Measurements from ENCODE around the gene NTRK1. TPM values are rescaled to one million over a fixed set of nuclear protein-coding genes. Genes with fewer than 3 reads are reported as not detected.

NTRK1 gene
- total RNA-seq, 1 donor from 2014 or later, result 49.1 TPM

DNA sequence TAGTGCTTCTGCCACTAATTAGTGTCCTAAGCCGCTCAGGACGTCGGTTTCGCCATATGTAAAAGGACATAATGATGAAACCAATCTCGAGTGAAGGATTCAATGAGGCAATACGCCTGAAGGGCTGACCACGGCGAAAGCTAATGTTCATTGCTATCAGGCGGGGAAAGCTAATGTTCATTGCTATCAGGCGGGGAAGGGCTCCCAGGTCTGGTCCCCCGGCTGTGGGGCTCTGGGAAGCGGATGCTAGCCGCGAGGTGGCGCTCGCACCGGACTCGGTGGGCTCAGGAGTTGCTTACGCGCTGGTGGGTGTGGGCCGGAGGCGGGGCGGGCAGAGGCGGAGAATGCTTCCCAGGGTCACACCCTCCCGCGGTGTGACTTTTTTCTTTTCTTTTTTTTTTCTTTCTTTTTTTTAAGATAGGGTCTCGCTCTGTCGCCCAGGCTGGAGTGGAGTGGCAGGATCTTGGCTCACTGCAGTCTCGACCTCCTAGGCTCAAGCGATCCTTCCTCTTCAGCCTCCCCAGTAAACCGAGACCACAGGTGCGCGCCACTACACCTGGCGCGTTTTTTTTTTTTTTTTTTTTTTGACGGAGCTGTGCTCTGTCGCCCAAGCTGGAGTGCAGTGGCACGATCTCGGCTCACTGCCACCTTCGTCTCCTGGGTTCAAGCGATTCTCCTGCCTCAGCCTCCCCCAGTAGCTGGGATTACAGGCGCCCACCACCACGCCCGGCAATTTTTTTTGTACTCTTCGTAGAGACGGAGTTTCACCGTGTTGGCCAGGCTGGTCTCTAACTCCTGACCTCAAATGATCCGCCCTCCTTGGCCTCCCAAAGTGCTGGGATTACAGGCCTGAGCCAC lies 31.8 kb downstream of the NTRK1 start:
- intact Hi-C loops (cut with micrococcal nuclease), result loop anchor here (1.0 to 2.0 kb wide), 3 partner anchors 35 to 154 kb away; no protein-coding TSS in a partner anchor
- Mint-ChIP-seq H3K9me3 (no peaks in the 10 kb centered on the region), H3K27ac (no peak overlapping the region), H3K27me3 (ENCODE audit: insufficient read depth) (peaks cover 58% of the 10 kb centered on the region), H3K4me3 (peak overlapping the region; percentile 61), H3K36me3 (ENCODE audit: low read depth) (peaks cover 3% of the 10 kb centered on the region), H3K4me1 (ENCODE audit: low read depth) (peaks cover 8% of the 10 kb centered on the region)
- DNase-seq (ENCODE audit: low spot score), result peak; percentile 80

DNA sequence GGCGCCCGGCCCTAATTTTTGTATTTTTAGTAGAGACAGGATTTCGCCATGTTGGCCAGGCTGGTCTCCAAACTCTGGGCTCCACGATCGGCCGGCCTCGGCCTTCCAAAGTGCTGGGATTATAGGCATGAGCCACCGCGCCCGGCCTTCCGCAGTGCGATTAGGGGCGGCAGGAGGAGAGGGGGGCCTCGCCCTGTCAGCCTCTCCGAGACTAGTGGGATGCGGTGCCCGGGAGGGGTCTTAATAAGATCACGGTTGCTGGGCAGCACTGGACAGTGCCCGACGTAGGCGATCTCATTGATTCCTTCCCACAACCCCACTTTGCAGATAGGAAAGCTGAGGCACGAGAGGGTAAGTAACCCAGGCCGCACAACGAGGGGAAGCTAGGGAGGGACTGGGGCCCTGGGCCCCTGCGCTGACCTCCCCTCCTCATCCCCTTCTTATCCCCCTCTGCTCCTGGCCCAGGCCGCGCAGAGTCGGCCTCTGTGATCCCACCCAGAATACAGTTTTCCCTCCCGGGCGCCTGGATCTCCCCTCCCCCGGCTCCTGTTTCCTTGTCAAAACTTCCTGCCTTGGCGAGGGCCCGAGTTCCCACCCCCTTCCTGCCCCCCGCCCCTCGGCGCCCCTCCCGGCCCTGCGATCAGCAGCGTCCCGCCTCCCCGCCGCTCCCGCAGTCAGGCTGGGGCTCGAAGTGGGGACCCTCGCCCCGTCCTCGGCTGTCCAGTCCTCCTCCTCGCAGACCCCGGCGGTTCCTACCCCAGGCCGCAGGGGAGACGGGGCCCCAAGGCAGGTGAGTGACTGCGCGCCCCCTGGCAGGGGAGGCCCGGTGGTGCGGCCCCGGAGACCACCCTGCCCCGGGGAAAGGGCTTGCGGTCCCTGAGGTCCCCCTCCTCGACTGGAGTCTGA lies 32.6 kb downstream of the NTRK1 start, which contains the start of gene PEAR1:
Gene PEAR1, plus strand, starts transcription at position 671 of the 906 bp plus-strand sequence. CDS start 10,209 bp downstream, outside the sequence.
- Mint-ChIP-seq H3K4me1 (ENCODE audit: low read depth) (peaks cover 9% of the 10 kb centered on the region), H3K27ac (no peak within 1 kb of the TSS), H3K27me3 (ENCODE audit: insufficient read depth) (peaks cover 56% of the 10 kb centered on the region), H3K9me3 (no peaks in the 10 kb centered on the region), H3K36me3 (ENCODE audit: low read depth) (peaks cover 3% of the 10 kb centered on the region), H3K4me3 (peak within 1 kb of the TSS; percentile 61)
- DNase-seq (ENCODE audit: low spot score), result no peak
- intact Hi-C loops (cut with micrococcal nuclease), result loop anchor here (2.0 kb wide), 1 partner anchor 68 kb away; no protein-coding TSS in a partner anchor

DNA sequence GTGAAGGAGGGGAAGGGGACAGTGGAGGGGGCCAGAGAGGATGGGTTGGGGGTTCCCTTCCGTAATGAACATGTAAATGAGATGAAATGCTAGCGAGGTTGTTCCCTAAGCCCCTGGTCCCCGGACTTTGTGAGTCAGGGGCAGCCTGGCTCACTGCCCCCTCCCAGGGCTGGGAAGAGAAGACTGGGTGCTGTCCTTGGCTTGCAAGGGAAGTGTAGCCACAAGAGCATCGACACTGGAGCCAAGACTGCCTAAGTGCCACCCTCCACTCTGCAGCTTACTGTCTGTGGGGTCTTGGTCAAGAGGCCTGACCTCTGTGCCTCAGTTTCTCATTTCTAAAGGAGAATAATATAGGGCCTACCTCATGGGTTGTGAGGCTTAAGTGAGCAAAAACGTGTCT lies 33.3 kb downstream of the NTRK1 start:
- peaks cover 55% of the 10 kb centered on the region for H3K27me3 Mint-ChIP-seq (ENCODE audit: insufficient read depth)

DNA sequence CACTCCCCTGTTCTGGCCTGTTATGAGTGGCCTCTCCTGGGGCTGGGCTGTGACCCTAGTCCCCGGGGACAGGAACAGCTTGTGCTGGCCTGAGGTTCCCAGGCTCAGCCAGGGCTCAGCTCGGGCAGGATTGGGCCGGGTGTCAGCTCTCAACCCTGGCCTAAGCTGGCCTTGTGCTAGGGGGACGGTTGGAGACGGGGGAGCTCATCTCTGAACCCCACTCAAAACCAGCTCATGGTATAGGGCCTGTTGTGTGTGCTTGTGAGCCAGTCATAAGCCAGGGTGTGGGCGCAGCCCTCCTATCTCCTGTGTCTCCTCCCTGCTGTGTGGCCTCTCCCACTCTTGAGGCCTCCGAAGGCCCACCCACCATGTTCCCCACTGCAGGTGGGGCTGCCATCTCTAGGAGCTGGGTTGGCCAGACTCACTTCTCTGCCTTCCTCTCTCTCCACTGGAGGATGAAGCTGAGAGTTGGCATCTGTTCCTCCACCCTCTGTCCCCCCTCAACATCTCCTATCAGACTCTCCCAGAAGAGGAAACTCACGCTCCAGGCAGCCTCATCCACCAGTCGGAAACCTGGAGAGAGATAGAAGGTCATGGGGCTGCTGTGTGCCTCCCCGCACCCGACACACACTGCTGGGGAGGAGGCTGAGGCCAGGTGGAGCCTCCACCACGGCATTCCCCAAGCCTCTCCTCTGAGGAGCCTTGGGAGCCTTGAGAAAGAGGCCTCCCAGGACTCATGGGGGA lies 34.2 kb downstream of the NTRK1 start:
- Mint-ChIP-seq H3K27ac (no peak overlapping the region), H3K27me3 (ENCODE audit: insufficient read depth) (peaks cover 55% of the 10 kb centered on the region), H3K4me3 (no peak overlapping the region), H3K36me3 (ENCODE audit: low read depth) (no peaks in the 10 kb centered on the region), H3K9me3 (no peaks in the 10 kb centered on the region), H3K4me1 (ENCODE audit: low read depth) (peaks cover 12% of the 10 kb centered on the region)
- intact Hi-C loops (cut with micrococcal nuclease), result no loop called here
- no peak for DNase-seq (ENCODE audit: low spot score)

More for the DNA sequence above, 33.3 kb downstream of the NTRK1 start:
- Mint-ChIP-seq H3K4me1 (ENCODE audit: low read depth) (peaks cover 14% of the 10 kb centered on the region), H3K4me3 (peak overlapping the region; percentile 38), H3K27ac (no peak overlapping the region), H3K9me3 (no peaks in the 10 kb centered on the region), H3K36me3 (ENCODE audit: low read depth) (peaks cover under 1% of the 10 kb centered on the region)
- intact Hi-C loops (cut with micrococcal nuclease), result no loop called here
- no peak for DNase-seq (ENCODE audit: low spot score)

- Mint-ChIP-seq H3K4me3 (no peak overlapping the region), H3K4me1 (ENCODE audit: low read depth) (peaks cover 6% of the 10 kb centered on the region), H3K36me3 (ENCODE audit: low read depth) (no peaks in the 10 kb centered on the region), H3K27ac (no peak overlapping the region), H3K9me3 (no peaks in the 10 kb centered on the region), H3K27me3 (ENCODE audit: insufficient read depth) (peaks cover 52% of the 10 kb centered on the region)
- intact Hi-C loops (cut with micrococcal nuclease), result no loop called here
- no peak for DNase-seq (ENCODE audit: low spot score)
These were observed 34.8 kb downstream of the NTRK1 start for GRCh38 chr1:156895455-156895812.

GRCh38 chr1:156895927-156896326 lies 35.3 kb downstream of the NTRK1 start:
- H3K27me3 Mint-ChIP-seq (ENCODE audit: insufficient read depth), result peaks cover 51% of the 10 kb centered on the region
- no peak for DNase-seq (ENCODE audit: low spot score)
- H3K36me3 Mint-ChIP-seq (ENCODE audit: low read depth), result no peaks in the 10 kb centered on the region
- H3K4me1 Mint-ChIP-seq (ENCODE audit: low read depth), result peaks cover 6% of the 10 kb centered on the region
- intact Hi-C loops (cut with micrococcal nuclease), result no loop called here
- H3K4me3 Mint-ChIP-seq, result no peak overlapping the region
- H3K27ac Mint-ChIP-seq, result no peak overlapping the region
- H3K9me3 Mint-ChIP-seq, result no peaks in the 10 kb centered on the region

DNA sequence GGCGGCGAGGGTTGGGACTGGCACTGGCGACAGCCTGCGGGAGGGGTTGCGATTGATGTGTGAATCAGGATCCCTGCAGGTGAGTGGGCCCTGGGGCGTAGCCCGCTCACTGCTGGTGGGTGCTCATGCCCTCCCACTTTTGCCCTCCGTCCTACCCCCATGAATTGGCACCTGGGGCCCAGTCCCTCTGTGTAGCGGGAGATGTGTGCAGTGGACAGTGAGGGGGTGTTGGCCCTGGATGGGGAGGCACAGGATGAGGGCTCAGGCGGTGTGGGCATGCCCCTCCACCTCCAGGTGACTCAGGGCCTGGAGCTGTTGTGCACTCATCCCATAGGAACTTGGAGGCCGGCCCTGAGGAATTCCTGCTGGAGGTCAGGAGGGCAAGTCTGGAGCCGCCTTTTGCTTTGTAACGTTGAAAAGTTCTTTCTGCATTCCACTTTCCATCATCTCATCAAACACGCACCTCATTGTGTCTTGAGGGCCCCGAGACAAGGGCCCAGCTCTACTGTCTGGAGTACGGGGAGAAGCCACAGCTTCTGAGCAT lies 35.9 kb downstream of the NTRK1 start:
- no peak overlapping the region for H3K4me3 Mint-ChIP-seq
- H3K9me3 Mint-ChIP-seq, result no peaks in the 10 kb centered on the region
- no peak overlapping the region for H3K27ac Mint-ChIP-seq
- DNase-seq (ENCODE audit: low spot score), result no peak
- no peaks in the 10 kb centered on the region for H3K36me3 Mint-ChIP-seq (ENCODE audit: low read depth)
- peaks cover 45% of the 10 kb centered on the region for H3K27me3 Mint-ChIP-seq (ENCODE audit: insufficient read depth)
- H3K4me1 Mint-ChIP-seq (ENCODE audit: low read depth), result peaks cover 6% of the 10 kb centered on the region
- intact Hi-C loops (cut with micrococcal nuclease), result no loop called here

- H3K4me1 Mint-ChIP-seq (ENCODE audit: low read depth), result peaks cover 6% of the 10 kb centered on the region
- no peaks in the 10 kb centered on the region for H3K9me3 Mint-ChIP-seq
These were observed 36.6 kb downstream of the NTRK1 start for GRCh38 chr1:156897078-156897825.

GRCh38 chr1:156898161-156898566 lies 37.5 kb downstream of the NTRK1 start:
- Mint-ChIP-seq H3K4me3 (no peak overlapping the region), H3K36me3 (ENCODE audit: low read depth) (no peaks in the 10 kb centered on the region), H3K9me3 (no peaks in the 10 kb centered on the region), H3K4me1 (ENCODE audit: low read depth) (peaks cover 6% of the 10 kb centered on the region), H3K27me3 (ENCODE audit: insufficient read depth) (peaks cover 33% of the 10 kb centered on the region), H3K27ac (no peak overlapping the region)
- DNase-seq (ENCODE audit: low spot score), result no peak
- intact Hi-C loops (cut with micrococcal nuclease), result no loop called here

More at GRCh38 chr1:156897078-156897825, 36.6 kb downstream of the NTRK1 start:
- no peak for DNase-seq (ENCODE audit: low spot score)
- H3K36me3 Mint-ChIP-seq (ENCODE audit: low read depth), result no peaks in the 10 kb centered on the region
- intact Hi-C loops (cut with micrococcal nuclease), result no loop called here
- peaks cover 38% of the 10 kb centered on the region for H3K27me3 Mint-ChIP-seq (ENCODE audit: insufficient read depth)
- no peak overlapping the region for H3K27ac Mint-ChIP-seq
- H3K4me3 Mint-ChIP-seq, result no peak overlapping the region

GRCh38 chr1:156898971-156899664 lies 38.5 kb downstream of the NTRK1 start:
- intact Hi-C loops (cut with micrococcal nuclease), result no loop called here
- no peak overlapping the region for H3K4me3 Mint-ChIP-seq
- peaks cover 6% of the 10 kb centered on the region for H3K4me1 Mint-ChIP-seq (ENCODE audit: low read depth)
- H3K36me3 Mint-ChIP-seq (ENCODE audit: low read depth), result no peaks in the 10 kb centered on the region
- no peaks in the 10 kb centered on the region for H3K9me3 Mint-ChIP-seq
- DNase-seq (ENCODE audit: low spot score), result no peak
- H3K27ac Mint-ChIP-seq, result no peak overlapping the region
- H3K27me3 Mint-ChIP-seq (ENCODE audit: insufficient read depth), result peaks cover 31% of the 10 kb centered on the region

- Mint-ChIP-seq H3K36me3 (ENCODE audit: low read depth) (no peaks in the 10 kb centered on the region), H3K4me3 (no peak overlapping the region), H3K27ac (no peak overlapping the region), H3K4me1 (ENCODE audit: low read depth) (peaks cover 6% of the 10 kb centered on the region), H3K27me3 (ENCODE audit: insufficient read depth) (peaks cover 24% of the 10 kb centered on the region), H3K9me3 (no peaks in the 10 kb centered on the region)
- intact Hi-C loops (cut with micrococcal nuclease), result no loop called here
- no peak for DNase-seq (ENCODE audit: low spot score)
These were observed 39.5 kb downstream of the NTRK1 start for GRCh38 chr1:156899956-156900718.
